OCI-LY7 (cell line): Measurements from ENCODE around the gene ST6GALNAC6. TPM values are rescaled to one million over a fixed set of nuclear protein-coding genes. Genes with fewer than 3 reads are reported as not detected.

Source experiments
- BruUV-seq: library from RNA; stranded (reverse); fragments of 400-500 nt; replicated peaks from 2 replicates; lab custom pipeline; 2021; lab: Mats Ljungman, UMichigan
- CTCF ChIA-PET: fragments of 300-600 bp; sonication (Branson Sonifier 250); formaldehyde crosslinking; loops from one replicate; lab custom pipeline; 2022; ENCODE audit warnings: antibody characterized with exemption; ENCODE audit not compliant: unreplicated experiment; lab: Charles Lee
- POLR2A ChIA-PET: fragments of 300-600 bp; sonication (Branson Sonifier 250); formaldehyde crosslinking; loops from one replicate; lab custom pipeline; 2022; ENCODE audit warnings: antibody characterized with exemption; lab: Charles Lee
- DNase-seq: peaks from one replicate; pipeline ENCODE4 v3.0.0-alpha.2; 2015; ENCODE audit warnings: low spot score
- H2AFZ ChIP-seq: fragments of 200-600 bp; sonication (generic), shearing (Covaris generic); 2 replicates; pipeline ENCODE4 v1.6.1; 2014; ENCODE audit warnings: mild to moderate bottlenecking, antibody characterized with exemption, low read length, moderate library complexity
- H3K27ac ChIP-seq: fragments of 200-600 bp; sonication (generic); 2 replicates; pipeline ENCODE4 v1.5.1; 2014; ENCODE audit warnings: mixed run types, low read depth, mild to moderate bottlenecking, moderate library complexity, low read length, inconsistent platforms; ENCODE audit not compliant: poor library complexity, severe bottlenecking
- H3K36me3 ChIP-seq: fragments of 200-600 bp; sonication (generic); 2 replicates; pipeline ENCODE4 v1.6.1; 2014; ENCODE audit warnings: mild to moderate bottlenecking, antibody characterized with exemption, low read length, moderate library complexity, mixed read lengths; ENCODE audit not compliant: insufficient read depth
- H3K4me1 ChIP-seq: fragments of 200-600 bp; sonication (generic); 2 replicates; pipeline ENCODE4 v1.5.1; 2014; ENCODE audit warnings: mild to moderate bottlenecking, low read length; ENCODE audit not compliant: insufficient read depth, poor library complexity, severe bottlenecking
- H3K4me2 ChIP-seq: fragments of 200-600 bp; sonication (generic); 2 replicates; pipeline ENCODE4 v1.6.1; 2014; ENCODE audit warnings: mild to moderate bottlenecking, low read length
- H3K4me3 ChIP-seq: fragments of 200-600 bp; sonication (generic); 2 replicates; pipeline ENCODE4 v1.5.1; 2014; ENCODE audit warnings: mild to moderate bottlenecking, low read depth, low read length; ENCODE audit not compliant: poor library complexity, severe bottlenecking
- H3K79me2 ChIP-seq: fragments of 200-600 bp; sonication (generic); 2 replicates; pipeline ENCODE4 v1.6.1; 2016; ENCODE audit warnings: low read depth, mild to moderate bottlenecking, low read length, moderate library complexity, mixed read lengths; ENCODE audit not compliant: insufficient read depth
- H3K9me2 ChIP-seq: fragments of 200-600 bp; sonication (generic); 2 replicates; pipeline ENCODE4 v1.6.1; 2016; ENCODE audit warnings: mild to moderate bottlenecking, low read length, mixed read lengths; ENCODE audit not compliant: insufficient read depth
- H3K9me3 ChIP-seq: fragments of 200-600 bp; sonication (generic); 2 replicates; pipeline ENCODE4 v1.6.1; 2014; ENCODE audit warnings: mild to moderate bottlenecking, mixed run types, low read length, mixed read lengths
- H4K20me1 ChIP-seq: fragments of 200-600 bp; sonication (generic); 2 replicates; pipeline ENCODE4 v1.6.1; 2014; ENCODE audit warnings: mild to moderate bottlenecking, antibody characterized with exemption, low read length, moderate library complexity, mixed read lengths; ENCODE audit not compliant: insufficient read depth
- CTCF ChIP-seq: fragments of 200-600 bp; sonication (generic); conservative IDR thresholded peaks from 2 replicates; pipeline ENCODE4 v1.5.1; 2014; ENCODE audit warnings: mild to moderate bottlenecking, antibody characterized with exemption, low read length, moderate library complexity, mixed read lengths
- EZH2phosphoT487 ChIP-seq: fragments of 200-600 bp; sonication (generic); IDR thresholded peaks from 2 replicates; pipeline ENCODE4 v1.6.1; 2018; ENCODE audit warnings: low read depth, borderline replicate concordance, mild to moderate bottlenecking, mixed run types, antibody characterized with exemption, low read length, moderate library complexity, mixed read lengths
- intact Hi-C: fragments of 100-400 bp; cut with micrococcal nuclease; formaldehyde crosslinking; loops from one replicate; pipeline ENCODE4 v1.10.0; 2022; ENCODE audit not compliant: unreplicated experiment
- total RNA-seq, 2 experiments: library from RNA; depleted of rRNA in 1 of 2; stranded (reverse); fragments of >200 nt in 1 of 2; shearing (Covaris generic) in 1 of 2; gene quantifications; 2 replicates each; pipeline ENCODE4 v1.2.3, GENCODE V29; 2014 to 2022

Gene ST6GALNAC6
- total RNA-seq, 2 experiments from 2014 or later, result 43.7 to 51.3 TPM

DNA sequence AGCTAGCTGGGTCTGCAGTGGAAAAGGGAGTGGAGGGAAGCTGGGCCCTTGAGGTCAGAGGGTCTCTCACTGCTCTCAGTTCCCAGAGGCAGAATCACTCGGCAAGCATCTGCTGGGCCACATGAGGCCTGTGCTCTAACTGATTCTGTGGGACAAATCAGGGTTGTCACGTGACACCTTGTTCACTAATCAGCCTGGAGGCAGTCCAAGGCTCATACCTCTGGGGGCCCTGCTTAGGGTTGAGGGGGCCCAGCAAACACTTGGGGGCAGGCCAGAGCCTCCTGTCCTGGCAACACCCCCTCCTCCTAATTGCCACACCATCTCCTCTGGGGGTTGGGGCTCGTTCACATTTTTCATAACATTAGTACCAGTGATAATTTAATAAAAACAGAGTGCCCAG, 47.3 kb upstream of the ST6GALNAC6 start:
- Histone ChIP-seq H3K9me2 (no peaks in the 10 kb centered on the region), H3K27ac (peak overlapping the region; percentile 27), H3K4me2 (no peak overlapping the region), H3K4me1 (peaks cover 23% of the 10 kb centered on the region), H4K20me1 (no peaks in the 10 kb centered on the region), H3K9me3 (no peaks in the 10 kb centered on the region), H3K36me3 (peaks cover 86% of the 10 kb centered on the region), H3K4me3 (no peak overlapping the region), H3K79me2 (peaks cover 8% of the 10 kb centered on the region; the same call in 1 of the 2 replicates), H2AFZ (no peak overlapping the region)
- no peak for TF ChIP-seq EZH2phosphoT487
- no peak for TF ChIP-seq CTCF
- ChIA-PET CTCF (no interaction called here), POLR2A (interaction anchor here (0.5 to 1.2 kb wide), 2 partner anchors 37 to 348 kb away, joined by 3 to 4 read pairs; no protein-coding TSS in a partner anchor)
- DNase-seq, result no peak
- intact Hi-C loops, result no loop called here
- BruUV-seq, result no TSS peak

DNA sequence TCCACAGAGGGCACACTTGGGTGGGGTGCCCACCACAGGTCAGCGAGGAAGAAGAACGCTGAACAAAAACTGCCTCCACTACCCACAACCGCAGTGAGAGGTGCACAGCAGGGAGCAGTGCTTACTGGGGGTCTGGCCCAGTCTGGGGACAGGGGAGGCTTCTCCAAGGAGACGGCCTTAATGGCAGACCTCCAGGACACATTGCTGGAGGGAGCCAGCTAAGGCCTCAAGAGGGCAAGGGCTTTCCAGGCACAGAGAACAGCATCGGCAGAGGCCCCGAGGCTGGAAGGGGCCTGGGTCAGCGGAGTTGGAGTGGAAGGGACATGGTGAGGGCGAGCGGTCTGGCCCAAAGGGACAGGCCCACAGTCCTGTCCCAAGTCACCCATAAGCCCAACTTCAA, 46.5 kb upstream of the ST6GALNAC6 start:
- H3K9me3 ChIP-seq, result no peaks in the 10 kb centered on the region
- TF ChIP-seq EZH2phosphoT487 (no peak), CTCF (no peak)
- DNase-seq, result no peak
- no peaks in the 10 kb centered on the region for H3K9me2 ChIP-seq
- BruUV-seq, result no TSS peak
- peaks cover 8% of the 10 kb centered on the region; the same call in 1 of the 2 replicates for H3K79me2 ChIP-seq
- intact Hi-C loops, result no loop called here
- ChIA-PET POLR2A (interaction anchor here (0.5 kb wide), 1 partner anchor 349 kb away, joined by 4 read pairs; no protein-coding TSS in a partner anchor), CTCF (no interaction called here)
- H3K4me3 ChIP-seq, result no peak overlapping the region
- no peak overlapping the region for H3K27ac ChIP-seq
- no peak overlapping the region for H3K4me2 ChIP-seq
- H2AFZ ChIP-seq, result no peak overlapping the region
- H3K4me1 ChIP-seq, result peaks cover 23% of the 10 kb centered on the region
- H4K20me1 ChIP-seq, result no peaks in the 10 kb centered on the region
- H3K36me3 ChIP-seq, result peaks cover 93% of the 10 kb centered on the region

DNA sequence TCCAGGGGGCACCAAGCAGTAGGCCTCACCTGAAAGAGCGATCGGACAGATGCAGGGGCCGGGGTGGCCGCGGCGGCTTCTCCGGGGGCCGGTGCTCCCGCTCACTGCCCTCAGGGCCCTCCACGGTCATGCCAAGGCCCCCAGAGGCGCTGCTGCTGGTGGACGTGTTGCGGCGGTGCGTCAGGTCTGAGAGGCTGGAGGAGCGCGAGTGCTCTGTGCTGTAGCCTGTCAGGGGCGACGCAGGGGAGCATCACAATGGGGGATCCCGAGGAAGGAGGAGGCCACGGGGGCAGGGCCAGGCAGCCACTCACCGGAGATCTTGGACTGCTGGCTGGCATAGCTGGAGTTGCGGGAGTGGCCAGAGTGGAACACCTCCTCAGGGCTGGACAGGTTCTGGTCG, 45.9 kb upstream of the ST6GALNAC6 start:
- Histone ChIP-seq H4K20me1 (no peaks in the 10 kb centered on the region), H3K36me3 (peaks cover 94% of the 10 kb centered on the region), H3K9me3 (no peaks in the 10 kb centered on the region), H2AFZ (no peak overlapping the region), H3K4me1 (peaks cover 23% of the 10 kb centered on the region), H3K4me2 (no peak overlapping the region), H3K9me2 (no peaks in the 10 kb centered on the region), H3K4me3 (no peak overlapping the region), H3K27ac (no peak overlapping the region), H3K79me2 (peaks cover 7% of the 10 kb centered on the region; the same call in 1 of the 2 replicates)
- intact Hi-C loops, result no loop called here
- no TSS peak for BruUV-seq
- no peak for TF ChIP-seq CTCF
- no peak for TF ChIP-seq EZH2phosphoT487
- ChIA-PET CTCF (no interaction called here), POLR2A (no interaction called here)
- no peak for DNase-seq
